ENCODE data around the gene ALKBH4. TPM values are rescaled to one million over a fixed set of nuclear protein-coding genes. Genes with fewer than 3 reads are reported as not detected.
"Not testable (repeated sequence)": the region's sequence is repeated elsewhere in the genome, so short reads cannot be mapped to it uniquely, and the experiment has no call there.

The ALKBH4 gene
- total RNA-seq, 2 experiments from 2014 or later, result 9.4 to 10.4 TPM

- H3K36me3 Mint-ChIP-seq (ENCODE audit: low read depth); H3K4me3 Mint-ChIP-seq; POLR2A ChIA-PET; H3K4me1 Mint-ChIP-seq; H3K27me3 Mint-ChIP-seq; H3K9me3 Mint-ChIP-seq; H3K27ac Mint-ChIP-seq; CTCF ChIA-PET: not testable (repeated sequence)
- DNase-seq, result peak; percentile 27
Observed at GRCh38 chr7:102493220-102493935, 28.7 kb upstream of the ALKBH4 start.

- H3K27me3 Mint-ChIP-seq; H3K27ac Mint-ChIP-seq; CTCF ChIA-PET; H3K36me3 Mint-ChIP-seq (ENCODE audit: low read depth); POLR2A ChIA-PET; H3K9me3 Mint-ChIP-seq; H3K4me1 Mint-ChIP-seq; H3K4me3 Mint-ChIP-seq: not testable (repeated sequence)
- DNase-seq, result peak; percentile 27
Observed at GRCh38 chr7:102490529-102491075, 25.9 kb upstream of the ALKBH4 start.

GRCh38 chr7:102484317-102484716 is 19.7 kb upstream of the ALKBH4 start:
- POLR2A ChIA-PET; H3K36me3 Mint-ChIP-seq (ENCODE audit: low read depth): not testable (repeated sequence)

GRCh38 chr7:102481962-102482361 is 17.3 kb upstream of the ALKBH4 start:
- H3K27ac Mint-ChIP-seq, result not testable (repeated sequence)

More at GRCh38 chr7:102484317-102484716, 19.7 kb upstream of the ALKBH4 start:
- H3K4me3 Mint-ChIP-seq, H3K27ac Mint-ChIP-seq, H3K9me3 Mint-ChIP-seq, DNase-seq, CTCF ChIA-PET, H3K4me1 Mint-ChIP-seq, H3K27me3 Mint-ChIP-seq: not testable (repeated sequence)

GRCh38 chr7:102479982-102480637 is 15.4 kb upstream of the ALKBH4 start:
- H3K27me3 Mint-ChIP-seq; CTCF ChIA-PET; H3K4me3 Mint-ChIP-seq; H3K36me3 Mint-ChIP-seq (ENCODE audit: low read depth); POLR2A ChIA-PET; H3K4me1 Mint-ChIP-seq; H3K27ac Mint-ChIP-seq; H3K9me3 Mint-ChIP-seq: not testable (repeated sequence)
- peak; percentile 52 for DNase-seq

More at GRCh38 chr7:102481962-102482361, 17.3 kb upstream of the ALKBH4 start:
- H3K27me3 Mint-ChIP-seq; POLR2A ChIA-PET; H3K4me1 Mint-ChIP-seq; H3K36me3 Mint-ChIP-seq (ENCODE audit: low read depth); H3K9me3 Mint-ChIP-seq; CTCF ChIA-PET; H3K4me3 Mint-ChIP-seq; DNase-seq: not testable (repeated sequence)

GRCh38 chr7:102479209-102479584 is 14.5 kb upstream of the ALKBH4 start:
- H3K4me1 Mint-ChIP-seq; POLR2A ChIA-PET; H3K27me3 Mint-ChIP-seq; CTCF ChIA-PET; H3K4me3 Mint-ChIP-seq; H3K9me3 Mint-ChIP-seq; DNase-seq; H3K27ac Mint-ChIP-seq; H3K36me3 Mint-ChIP-seq (ENCODE audit: low read depth): not testable (repeated sequence)

- H3K9me3 Mint-ChIP-seq; CTCF ChIA-PET; H3K27me3 Mint-ChIP-seq; POLR2A ChIA-PET; H3K4me1 Mint-ChIP-seq; H3K36me3 Mint-ChIP-seq (ENCODE audit: low read depth): not testable (repeated sequence)
- H3K27ac Mint-ChIP-seq, result peak within 1 kb of the TSS; percentile 83
- peak; percentile 97 for DNase-seq
- peak within 1 kb of the TSS; percentile 88 for H3K4me3 Mint-ChIP-seq
Observed at GRCh38 chr7:102478314-102479208, 13.9 kb upstream of the ALKBH4 start, which contains the start of gene POLR2J. Gene POLR2J (minus strand): TSS chr7:102478922. CDS start chr7:102478860, 62 bp downstream.

- H3K9me3 Mint-ChIP-seq, H3K27me3 Mint-ChIP-seq, H3K4me3 Mint-ChIP-seq, DNase-seq, H3K27ac Mint-ChIP-seq, CTCF ChIA-PET, POLR2A ChIA-PET, H3K4me1 Mint-ChIP-seq: not testable (repeated sequence)
- peaks cover 11% of the 10 kb centered on the region for H3K36me3 Mint-ChIP-seq (ENCODE audit: low read depth)
Observed at GRCh38 chr7:102474736-102475435, 10.2 kb upstream of the ALKBH4 start.

- DNase-seq, H3K4me3 Mint-ChIP-seq, H3K27ac Mint-ChIP-seq, H3K9me3 Mint-ChIP-seq, H3K4me1 Mint-ChIP-seq, H3K27me3 Mint-ChIP-seq, POLR2A ChIA-PET, CTCF ChIA-PET: not testable (repeated sequence)
- H3K36me3 Mint-ChIP-seq (ENCODE audit: low read depth), result peaks cover 11% of the 10 kb centered on the region
Observed at GRCh38 chr7:102474116-102474515, 9.5 kb upstream of the ALKBH4 start.

GRCh38 chr7:102473271-102473991 is 8.8 kb upstream of the ALKBH4 start:
- no peaks in the 10 kb centered on the region for H3K9me3 Mint-ChIP-seq
- H3K4me1 Mint-ChIP-seq, result no peaks in the 10 kb centered on the region
- CTCF ChIA-PET, result no interaction called here
- POLR2A ChIA-PET, result no interaction called here
- no peak for DNase-seq
- H3K36me3 Mint-ChIP-seq (ENCODE audit: low read depth), result peaks cover 11% of the 10 kb centered on the region
- H3K27me3 Mint-ChIP-seq, result no peaks in the 10 kb centered on the region
- H3K4me3 Mint-ChIP-seq, result no peak overlapping the region
- H3K27ac Mint-ChIP-seq, result no peak overlapping the region

- POLR2A ChIA-PET, result no interaction called here
- DNase-seq, result no peak
- H3K27ac Mint-ChIP-seq, result no peak overlapping the region
- H3K4me3 Mint-ChIP-seq, result no peak overlapping the region
- CTCF ChIA-PET, result no interaction called here
- H3K36me3 Mint-ChIP-seq (ENCODE audit: low read depth), result peaks cover 11% of the 10 kb centered on the region
- H3K27me3 Mint-ChIP-seq, result no peaks in the 10 kb centered on the region
- no peaks in the 10 kb centered on the region for H3K9me3 Mint-ChIP-seq
- no peaks in the 10 kb centered on the region for H3K4me1 Mint-ChIP-seq
Observed at GRCh38 chr7:102472126-102473041, 7.7 kb upstream of the ALKBH4 start.

GRCh38 chr7:102471791-102472125 is 7.1 kb upstream of the ALKBH4 start:
- no peak overlapping the region for H3K4me3 Mint-ChIP-seq
- no peak for DNase-seq
- CTCF ChIA-PET, result no interaction called here
- H3K9me3 Mint-ChIP-seq, result no peaks in the 10 kb centered on the region
- H3K27ac Mint-ChIP-seq, result no peak overlapping the region
- POLR2A ChIA-PET, result no interaction called here
- peaks cover 15% of the 10 kb centered on the region for H3K36me3 Mint-ChIP-seq (ENCODE audit: low read depth)
- no peaks in the 10 kb centered on the region for H3K27me3 Mint-ChIP-seq
- peaks cover 4% of the 10 kb centered on the region for H3K4me1 Mint-ChIP-seq

Data from activated CD4-positive, alpha-beta memory T cell treated with anti-CD3 and anti-CD28 coated beads, Interleukin-2, amount 10 ng/mL, durations not matched to agents 7 days and 5 days (primary cell).